ENCODE results near the gene ZSCAN20.

Gene ZSCAN20

DNA sequence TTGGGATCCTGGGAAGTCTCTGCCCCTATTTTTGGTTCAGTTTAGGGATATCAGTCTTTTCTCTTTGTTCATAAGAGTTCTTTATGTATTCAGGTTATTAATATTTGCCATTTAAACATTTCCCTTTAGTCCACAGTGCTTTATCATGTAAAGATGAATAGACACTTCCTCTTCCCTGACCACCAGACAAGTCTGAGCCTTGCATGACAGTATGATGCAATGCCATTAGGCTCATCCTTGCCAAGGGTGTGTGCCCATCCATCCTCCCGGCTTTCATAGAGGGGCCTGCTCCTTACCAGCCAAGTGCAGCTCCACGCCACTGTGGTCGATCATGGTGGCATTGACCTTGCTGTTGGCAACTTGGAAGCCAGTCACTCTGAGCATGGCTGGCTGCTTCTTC, 52.1 kb downstream of the ZSCAN20 start:
- H3K4me3 Mint-ChIP-seq: no peak overlapping the region
- no peaks in the 10 kb centered on the region for H3K36me3 Mint-ChIP-seq
- peaks cover 24% of the 10 kb centered on the region for H3K27me3 Mint-ChIP-seq
- no peaks in the 10 kb centered on the region for H3K9me3 Mint-ChIP-seq (ENCODE audit: low read depth)
- no peak overlapping the region for H3K27ac Mint-ChIP-seq
- H3K4me1 Mint-ChIP-seq (ENCODE audit: low read depth): no peaks in the 10 kb centered on the region

DNA sequence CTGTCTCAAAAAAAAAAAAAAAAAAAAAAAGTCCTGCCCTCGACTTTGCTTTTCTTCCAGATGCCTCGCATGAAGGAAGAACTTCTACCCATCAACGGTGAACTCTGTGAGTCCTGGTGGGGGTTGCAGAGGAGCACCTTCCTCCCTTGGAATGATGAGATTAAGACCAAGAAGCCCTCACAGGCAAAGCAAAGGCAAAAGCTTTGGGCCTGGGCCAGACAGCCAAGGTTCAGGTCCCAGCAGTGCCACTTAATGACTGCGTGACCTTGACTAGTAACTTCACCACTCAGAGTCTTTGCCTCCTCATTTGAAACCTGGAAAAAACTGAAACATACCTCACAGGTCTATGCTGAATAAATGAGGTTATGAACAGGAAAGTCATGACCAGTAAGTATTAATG, 55.5 kb downstream of the ZSCAN20 start:
- no peaks in the 10 kb centered on the region for H3K36me3 Mint-ChIP-seq
- no peaks in the 10 kb centered on the region for H3K4me1 Mint-ChIP-seq (ENCODE audit: low read depth)
- H3K9me3 Mint-ChIP-seq (ENCODE audit: low read depth): peaks cover 7% of the 10 kb centered on the region
- H3K27ac Mint-ChIP-seq: no peak overlapping the region
- no peak overlapping the region for H3K4me3 Mint-ChIP-seq
- H3K27me3 Mint-ChIP-seq: peaks cover 26% of the 10 kb centered on the region

DNA sequence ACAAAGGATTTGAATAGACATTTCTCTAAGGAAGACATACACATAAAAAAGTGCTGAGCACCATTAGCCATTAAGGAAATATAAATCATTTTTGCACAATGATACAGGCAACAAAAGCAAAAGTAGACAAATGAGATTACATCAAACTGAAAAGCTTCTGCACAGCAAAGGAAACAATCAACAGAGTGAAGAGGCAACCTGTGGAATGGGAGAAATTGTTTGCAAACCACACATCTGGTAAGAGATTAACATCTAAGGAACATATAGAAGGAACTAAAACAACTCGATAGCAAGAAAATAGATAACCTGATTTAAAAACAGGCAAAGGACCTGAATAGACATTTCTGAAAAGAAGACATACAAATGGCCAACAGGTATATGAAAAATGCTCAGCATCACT, 57.5 kb downstream of the ZSCAN20 start:
- H3K36me3 Mint-ChIP-seq: no peaks in the 10 kb centered on the region
- H3K9me3 Mint-ChIP-seq (ENCODE audit: low read depth): peaks cover 7% of the 10 kb centered on the region
- no peak overlapping the region for H3K27ac Mint-ChIP-seq
- H3K4me1 Mint-ChIP-seq (ENCODE audit: low read depth): no peaks in the 10 kb centered on the region
- H3K27me3 Mint-ChIP-seq: peaks cover 23% of the 10 kb centered on the region
- H3K4me3 Mint-ChIP-seq: no peak overlapping the region

DNA sequence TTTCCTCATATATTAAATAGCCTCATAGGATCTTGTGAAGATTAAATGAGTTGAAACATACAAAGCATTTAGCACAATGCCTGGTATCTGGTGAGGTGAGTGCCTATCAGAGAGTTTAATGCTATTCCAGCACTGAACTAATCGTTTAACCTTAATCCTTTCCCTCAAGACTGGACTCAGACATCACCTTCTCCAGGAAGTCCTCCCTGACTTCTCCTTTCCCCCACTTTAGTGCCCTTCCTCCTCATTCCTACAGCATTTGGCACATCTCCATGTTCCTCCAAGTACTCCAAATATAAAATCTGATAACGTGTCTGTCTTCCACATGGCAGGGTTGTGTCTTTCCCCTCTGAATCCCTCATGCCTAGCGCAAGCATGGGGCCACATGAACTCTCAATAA, 59.8 kb downstream of the ZSCAN20 start:
- Mint-ChIP-seq H3K36me3 (no peaks in the 10 kb centered on the region), H3K4me3 (no peak overlapping the region), H3K4me1 (ENCODE audit: low read depth) (no peaks in the 10 kb centered on the region), H3K9me3 (ENCODE audit: low read depth) (peaks cover 7% of the 10 kb centered on the region), H3K27me3 (peaks cover 19% of the 10 kb centered on the region), H3K27ac (no peak overlapping the region)

DNA sequence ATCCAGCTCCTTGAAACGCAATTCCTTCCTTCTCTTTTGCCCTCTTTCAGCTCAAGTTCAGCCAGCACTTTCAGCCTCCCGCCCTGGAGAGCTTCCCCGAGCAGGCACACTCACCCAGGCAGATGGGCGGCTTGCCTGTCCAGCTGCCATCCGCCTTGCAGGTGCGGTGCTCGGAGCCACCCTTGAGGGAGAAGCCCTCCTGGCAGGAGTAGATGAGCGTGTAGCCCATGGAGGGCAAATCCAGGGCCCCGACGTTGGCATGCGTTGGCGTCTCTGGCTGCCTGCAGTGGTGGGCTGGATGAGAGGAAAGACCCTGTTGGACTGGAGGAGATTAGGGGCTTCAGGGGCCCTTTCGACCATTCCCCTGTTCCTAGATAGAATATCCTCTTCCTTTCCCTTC, 60.5 kb downstream of the ZSCAN20 start:
- no peaks in the 10 kb centered on the region for H3K36me3 Mint-ChIP-seq
- H3K27me3 Mint-ChIP-seq: peaks cover 19% of the 10 kb centered on the region
- no peak overlapping the region for H3K4me3 Mint-ChIP-seq
- H3K4me1 Mint-ChIP-seq (ENCODE audit: low read depth): no peaks in the 10 kb centered on the region
- H3K27ac Mint-ChIP-seq: no peak overlapping the region
- H3K9me3 Mint-ChIP-seq (ENCODE audit: low read depth): peaks cover 7% of the 10 kb centered on the region

DNA sequence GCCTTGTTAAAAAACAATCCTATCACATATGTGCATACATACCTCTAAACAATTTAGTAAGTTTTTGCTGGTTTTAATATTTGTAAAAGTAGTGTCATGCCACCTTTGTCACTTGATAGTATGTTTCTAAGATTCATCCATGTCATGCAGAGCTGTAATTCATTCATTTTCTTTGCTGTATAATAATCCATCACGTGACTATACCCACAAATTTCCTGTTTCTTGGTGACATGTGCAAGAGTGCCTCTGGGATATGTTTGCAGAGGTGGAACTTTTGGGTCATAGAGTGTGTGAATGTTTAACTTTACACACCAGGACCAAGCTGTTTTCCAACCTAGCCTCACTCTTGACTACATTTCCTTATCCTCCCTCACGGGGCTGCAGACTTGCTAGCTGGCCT, 62.9 kb downstream of the ZSCAN20 start:
- Mint-ChIP-seq H3K27ac (no peak overlapping the region), H3K4me1 (ENCODE audit: low read depth) (peaks cover 5% of the 10 kb centered on the region), H3K27me3 (peaks cover 13% of the 10 kb centered on the region), H3K36me3 (no peaks in the 10 kb centered on the region), H3K9me3 (ENCODE audit: low read depth) (peaks cover 6% of the 10 kb centered on the region), H3K4me3 (no peak overlapping the region)

DNA sequence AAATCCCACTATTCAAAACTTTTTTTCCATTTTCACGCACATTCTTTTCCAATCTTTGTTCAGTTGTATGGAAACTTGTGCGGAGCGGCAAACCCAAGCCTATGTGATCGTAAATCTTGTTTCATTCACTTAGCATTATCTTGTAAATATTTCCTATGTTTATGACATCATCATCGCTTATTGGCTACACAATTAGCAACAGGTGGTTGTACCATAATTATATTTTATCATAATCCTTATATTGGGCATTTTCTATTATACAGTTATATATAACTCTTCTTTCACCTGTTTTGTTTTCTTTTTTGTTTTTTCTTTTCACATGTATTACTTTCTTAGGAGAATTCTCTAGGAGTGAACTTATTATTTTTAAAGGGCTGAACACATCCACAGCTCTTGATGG, 65.4 kb downstream of the ZSCAN20 start:
- Mint-ChIP-seq H3K9me3 (ENCODE audit: low read depth) (no peaks in the 10 kb centered on the region), H3K4me1 (ENCODE audit: low read depth) (peaks cover 5% of the 10 kb centered on the region), H3K27ac (no peak overlapping the region), H3K4me3 (no peak overlapping the region), H3K36me3 (no peaks in the 10 kb centered on the region), H3K27me3 (peaks cover 7% of the 10 kb centered on the region)

DNA sequence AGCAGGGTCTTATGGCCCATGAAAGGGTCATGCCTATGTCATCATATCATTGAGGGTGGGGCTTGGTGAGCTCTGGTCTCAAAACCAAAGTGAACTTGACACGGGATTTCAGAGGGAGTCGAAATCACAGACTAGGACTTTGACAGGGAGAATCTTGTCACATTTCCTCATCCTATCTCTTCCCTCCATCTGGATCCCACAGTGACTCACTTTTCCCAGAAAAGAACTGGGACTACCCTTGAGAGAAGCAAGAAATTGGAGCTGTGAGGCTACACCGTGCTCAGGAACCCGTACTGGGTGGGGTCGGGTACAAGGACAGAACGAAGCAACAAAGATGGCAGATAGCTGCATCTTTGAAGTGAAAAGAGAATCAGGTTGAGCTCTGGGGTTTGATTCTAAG, 69.5 kb downstream of the ZSCAN20 start:
- H3K36me3 Mint-ChIP-seq: no peaks in the 10 kb centered on the region

More for the DNA sequence above, 69.5 kb downstream of the ZSCAN20 start:
- H3K4me1 Mint-ChIP-seq (ENCODE audit: low read depth): peaks cover 5% of the 10 kb centered on the region
- peaks cover 5% of the 10 kb centered on the region for H3K27me3 Mint-ChIP-seq
- H3K4me3 Mint-ChIP-seq: no peak overlapping the region
- H3K27ac Mint-ChIP-seq: no peak overlapping the region
- H3K9me3 Mint-ChIP-seq (ENCODE audit: low read depth): no peaks in the 10 kb centered on the region
